Measurements from ENCODE around the gene ULK3.

The ULK3 gene

DNA sequence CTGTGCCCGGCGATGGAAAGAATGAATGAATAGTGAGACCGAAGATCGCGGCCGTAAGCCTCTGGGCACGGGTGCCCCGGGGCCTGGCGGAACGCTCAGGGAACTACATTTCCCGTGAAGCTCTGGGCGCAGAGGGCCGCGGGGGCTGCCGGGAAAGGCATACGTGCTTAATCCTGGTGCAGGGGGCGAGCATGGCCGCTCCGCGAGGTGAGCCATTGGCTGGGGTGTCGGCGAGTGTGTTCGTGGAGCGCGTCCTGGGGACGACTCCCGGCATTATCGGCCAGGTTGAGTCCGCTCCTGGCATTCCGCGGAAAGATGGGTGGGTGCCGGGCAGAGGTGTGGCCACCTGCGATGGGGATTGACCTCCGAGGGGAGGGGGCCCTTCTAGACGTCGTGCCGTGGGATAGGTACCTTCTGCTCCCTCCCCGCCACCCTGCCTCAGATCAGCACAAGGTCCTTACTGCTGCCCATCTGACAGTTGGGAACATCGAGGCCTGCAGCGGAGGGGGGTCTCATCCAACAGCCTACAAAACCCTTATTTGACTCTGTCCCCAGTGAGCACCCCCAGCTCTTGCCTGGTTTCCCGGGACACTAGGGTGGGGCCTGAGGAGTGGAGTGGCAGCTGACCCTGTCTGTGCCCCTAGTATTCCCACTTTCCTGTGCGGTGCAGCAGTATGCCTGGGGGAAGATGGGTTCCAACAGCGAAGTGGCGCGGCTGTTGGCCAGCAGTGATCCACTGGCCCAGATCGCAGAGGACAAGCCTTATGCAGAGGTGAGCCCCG lies 47.1 kb upstream of the ULK3 start, which contains the start of gene MPI (continued):
- TF ChIP-seq, protein P1, sequence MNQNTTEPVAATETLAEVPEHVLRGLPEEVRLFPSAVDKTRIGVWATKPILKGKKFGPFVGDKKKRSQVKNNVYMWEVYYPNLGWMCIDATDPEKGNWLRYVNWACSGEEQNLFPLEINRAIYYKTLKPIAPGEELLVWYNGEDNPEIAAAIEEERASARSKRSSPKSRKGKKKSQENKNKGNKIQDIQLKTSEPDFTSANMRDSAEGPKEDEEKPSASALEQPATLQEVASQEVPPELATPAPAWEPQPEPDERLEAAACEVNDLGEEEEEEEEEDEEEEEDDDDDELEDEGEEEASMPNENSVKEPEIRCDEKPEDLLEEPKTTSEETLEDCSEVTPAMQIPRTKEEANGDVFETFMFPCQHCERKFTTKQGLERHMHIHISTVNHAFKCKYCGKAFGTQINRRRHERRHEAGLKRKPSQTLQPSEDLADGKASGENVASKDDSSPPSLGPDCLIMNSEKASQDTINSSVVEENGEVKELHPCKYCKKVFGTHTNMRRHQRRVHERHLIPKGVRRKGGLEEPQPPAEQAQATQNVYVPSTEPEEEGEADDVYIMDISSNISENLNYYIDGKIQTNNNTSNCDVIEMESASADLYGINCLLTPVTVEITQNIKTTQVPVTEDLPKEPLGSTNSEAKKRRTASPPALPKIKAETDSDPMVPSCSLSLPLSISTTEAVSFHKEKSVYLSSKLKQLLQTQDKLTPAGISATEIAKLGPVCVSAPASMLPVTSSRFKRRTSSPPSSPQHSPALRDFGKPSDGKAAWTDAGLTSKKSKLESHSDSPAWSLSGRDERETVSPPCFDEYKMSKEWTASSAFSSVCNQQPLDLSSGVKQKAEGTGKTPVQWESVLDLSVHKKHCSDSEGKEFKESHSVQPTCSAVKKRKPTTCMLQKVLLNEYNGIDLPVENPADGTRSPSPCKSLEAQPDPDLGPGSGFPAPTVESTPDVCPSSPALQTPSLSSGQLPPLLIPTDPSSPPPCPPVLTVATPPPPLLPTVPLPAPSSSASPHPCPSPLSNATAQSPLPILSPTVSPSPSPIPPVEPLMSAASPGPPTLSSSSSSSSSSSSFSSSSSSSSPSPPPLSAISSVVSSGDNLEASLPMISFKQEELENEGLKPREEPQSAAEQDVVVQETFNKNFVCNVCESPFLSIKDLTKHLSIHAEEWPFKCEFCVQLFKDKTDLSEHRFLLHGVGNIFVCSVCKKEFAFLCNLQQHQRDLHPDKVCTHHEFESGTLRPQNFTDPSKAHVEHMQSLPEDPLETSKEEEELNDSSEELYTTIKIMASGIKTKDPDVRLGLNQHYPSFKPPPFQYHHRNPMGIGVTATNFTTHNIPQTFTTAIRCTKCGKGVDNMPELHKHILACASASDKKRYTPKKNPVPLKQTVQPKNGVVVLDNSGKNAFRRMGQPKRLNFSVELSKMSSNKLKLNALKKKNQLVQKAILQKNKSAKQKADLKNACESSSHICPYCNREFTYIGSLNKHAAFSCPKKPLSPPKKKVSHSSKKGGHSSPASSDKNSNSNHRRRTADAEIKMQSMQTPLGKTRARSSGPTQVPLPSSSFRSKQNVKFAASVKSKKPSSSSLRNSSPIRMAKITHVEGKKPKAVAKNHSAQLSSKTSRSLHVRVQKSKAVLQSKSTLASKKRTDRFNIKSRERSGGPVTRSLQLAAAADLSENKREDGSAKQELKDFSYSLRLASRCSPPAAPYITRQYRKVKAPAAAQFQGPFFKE (tag by site-specific recombination; IDR thresholded peaks at IDR 0.05; ENCODE audit: borderline replicate concordance) = peak; percentile 98
- peak; percentile 95 for TF ChIP-seq ZNF391 (tag by site-specific recombination; IDR thresholded peaks at IDR 0.05; ENCODE audit: borderline replicate concordance, low read depth)
- TF ChIP-seq KLF16 (tag by site-specific recombination; IDR thresholded peaks at IDR 0.05) = peak; percentile 89
- TF ChIP-seq, protein P2, sequence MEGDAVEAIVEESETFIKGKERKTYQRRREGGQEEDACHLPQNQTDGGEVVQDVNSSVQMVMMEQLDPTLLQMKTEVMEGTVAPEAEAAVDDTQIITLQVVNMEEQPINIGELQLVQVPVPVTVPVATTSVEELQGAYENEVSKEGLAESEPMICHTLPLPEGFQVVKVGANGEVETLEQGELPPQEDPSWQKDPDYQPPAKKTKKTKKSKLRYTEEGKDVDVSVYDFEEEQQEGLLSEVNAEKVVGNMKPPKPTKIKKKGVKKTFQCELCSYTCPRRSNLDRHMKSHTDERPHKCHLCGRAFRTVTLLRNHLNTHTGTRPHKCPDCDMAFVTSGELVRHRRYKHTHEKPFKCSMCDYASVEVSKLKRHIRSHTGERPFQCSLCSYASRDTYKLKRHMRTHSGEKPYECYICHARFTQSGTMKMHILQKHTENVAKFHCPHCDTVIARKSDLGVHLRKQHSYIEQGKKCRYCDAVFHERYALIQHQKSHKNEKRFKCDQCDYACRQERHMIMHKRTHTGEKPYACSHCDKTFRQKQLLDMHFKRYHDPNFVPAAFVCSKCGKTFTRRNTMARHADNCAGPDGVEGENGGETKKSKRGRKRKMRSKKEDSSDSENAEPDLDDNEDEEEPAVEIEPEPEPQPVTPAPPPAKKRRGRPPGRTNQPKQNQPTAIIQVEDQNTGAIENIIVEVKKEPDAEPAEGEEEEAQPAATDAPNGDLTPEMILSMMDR (tag by site-specific recombination; IDR thresholded peaks at IDR 0.05) = peak; percentile 52
- TF ChIP-seq, protein P3, sequence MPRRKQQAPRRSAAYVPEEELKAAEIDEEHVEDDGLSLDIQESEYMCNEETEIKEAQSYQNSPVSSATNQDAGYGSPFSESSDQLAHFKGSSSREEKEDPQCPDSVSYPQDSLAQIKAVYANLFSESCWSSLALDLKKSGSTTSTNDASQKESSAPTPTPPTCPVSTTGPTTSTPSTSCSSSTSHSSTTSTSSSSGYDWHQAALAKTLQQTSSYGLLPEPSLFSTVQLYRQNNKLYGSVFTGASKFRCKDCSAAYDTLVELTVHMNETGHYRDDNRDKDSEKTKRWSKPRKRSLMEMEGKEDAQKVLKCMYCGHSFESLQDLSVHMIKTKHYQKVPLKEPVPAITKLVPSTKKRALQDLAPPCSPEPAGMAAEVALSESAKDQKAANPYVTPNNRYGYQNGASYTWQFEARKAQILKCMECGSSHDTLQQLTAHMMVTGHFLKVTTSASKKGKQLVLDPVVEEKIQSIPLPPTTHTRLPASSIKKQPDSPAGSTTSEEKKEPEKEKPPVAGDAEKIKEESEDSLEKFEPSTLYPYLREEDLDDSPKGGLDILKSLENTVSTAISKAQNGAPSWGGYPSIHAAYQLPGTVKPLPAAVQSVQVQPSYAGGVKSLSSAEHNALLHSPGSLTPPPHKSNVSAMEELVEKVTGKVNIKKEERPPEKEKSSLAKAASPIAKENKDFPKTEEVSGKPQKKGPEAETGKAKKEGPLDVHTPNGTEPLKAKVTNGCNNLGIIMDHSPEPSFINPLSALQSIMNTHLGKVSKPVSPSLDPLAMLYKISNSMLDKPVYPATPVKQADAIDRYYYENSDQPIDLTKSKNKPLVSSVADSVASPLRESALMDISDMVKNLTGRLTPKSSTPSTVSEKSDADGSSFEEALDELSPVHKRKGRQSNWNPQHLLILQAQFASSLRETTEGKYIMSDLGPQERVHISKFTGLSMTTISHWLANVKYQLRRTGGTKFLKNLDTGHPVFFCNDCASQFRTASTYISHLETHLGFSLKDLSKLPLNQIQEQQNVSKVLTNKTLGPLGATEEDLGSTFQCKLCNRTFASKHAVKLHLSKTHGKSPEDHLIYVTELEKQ (tag by site-specific recombination; IDR thresholded peaks at IDR 0.05; ENCODE audit: borderline replicate concordance) = no peak; the same call in 1 of the 2 replicates
- TF ChIP-seq, protein P4, sequence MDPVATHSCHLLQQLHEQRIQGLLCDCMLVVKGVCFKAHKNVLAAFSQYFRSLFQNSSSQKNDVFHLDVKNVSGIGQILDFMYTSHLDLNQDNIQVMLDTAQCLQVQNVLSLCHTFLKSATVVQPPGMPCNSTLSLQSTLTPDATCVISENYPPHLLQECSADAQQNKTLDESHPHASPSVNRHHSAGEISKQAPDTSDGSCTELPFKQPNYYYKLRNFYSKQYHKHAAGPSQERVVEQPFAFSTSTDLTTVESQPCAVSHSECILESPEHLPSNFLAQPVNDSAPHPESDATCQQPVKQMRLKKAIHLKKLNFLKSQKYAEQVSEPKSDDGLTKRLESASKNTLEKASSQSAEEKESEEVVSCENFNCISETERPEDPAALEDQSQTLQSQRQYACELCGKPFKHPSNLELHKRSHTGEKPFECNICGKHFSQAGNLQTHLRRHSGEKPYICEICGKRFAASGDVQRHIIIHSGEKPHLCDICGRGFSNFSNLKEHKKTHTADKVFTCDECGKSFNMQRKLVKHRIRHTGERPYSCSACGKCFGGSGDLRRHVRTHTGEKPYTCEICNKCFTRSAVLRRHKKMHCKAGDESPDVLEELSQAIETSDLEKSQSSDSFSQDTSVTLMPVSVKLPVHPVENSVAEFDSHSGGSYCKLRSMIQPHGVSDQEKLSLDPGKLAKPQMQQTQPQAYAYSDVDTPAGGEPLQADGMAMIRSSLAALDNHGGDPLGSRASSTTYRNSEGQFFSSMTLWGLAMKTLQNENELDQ (tag by site-specific recombination; IDR thresholded peaks at IDR 0.05; ENCODE audit: low read depth) = no peak
- TF ChIP-seq ZNF433 (tag by site-specific recombination; IDR thresholded peaks at IDR 0.05; ENCODE audit: low read depth) = no peak
- TF ChIP-seq, protein P5, sequence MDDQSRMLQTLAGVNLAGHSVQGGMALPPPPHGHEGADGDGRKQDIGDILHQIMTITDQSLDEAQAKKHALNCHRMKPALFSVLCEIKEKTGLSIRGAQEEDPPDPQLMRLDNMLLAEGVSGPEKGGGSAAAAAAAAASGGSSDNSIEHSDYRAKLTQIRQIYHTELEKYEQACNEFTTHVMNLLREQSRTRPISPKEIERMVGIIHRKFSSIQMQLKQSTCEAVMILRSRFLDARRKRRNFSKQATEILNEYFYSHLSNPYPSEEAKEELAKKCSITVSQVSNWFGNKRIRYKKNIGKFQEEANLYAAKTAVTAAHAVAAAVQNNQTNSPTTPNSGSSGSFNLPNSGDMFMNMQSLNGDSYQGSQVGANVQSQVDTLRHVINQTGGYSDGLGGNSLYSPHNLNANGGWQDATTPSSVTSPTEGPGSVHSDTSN (CRISPR knock-in tag; IDR thresholded peaks at IDR 0.05) = no peak
- TF ChIP-seq SETDB1 (IDR thresholded peaks at IDR 0.05; ENCODE audit: insufficient read length, low read length) = no peak
- no peak for TF ChIP-seq ZNF768 (tag by site-specific recombination; IDR thresholded peaks at IDR 0.05)
- peak; percentile 73; the same call in 1 of the 2 replicates for TF ChIP-seq ZNF837 (tag by site-specific recombination; IDR thresholded peaks at IDR 0.05)
- TF ChIP-seq GLI2 (tag by site-specific recombination; IDR thresholded peaks at IDR 0.05; ENCODE audit: borderline replicate concordance, low read depth) = no peak; the same call in 1 of the 2 replicates
- TF ChIP-seq ZSCAN23 (tag by site-specific recombination; IDR thresholded peaks at IDR 0.05) = peak; percentile 91; the same call in 1 of the 2 replicates
- peak; percentile 74; the same call in 1 of the 2 replicates for TF ChIP-seq KLF7 (tag by site-specific recombination; IDR thresholded peaks at IDR 0.05; ENCODE audit: borderline replicate concordance)
- no peak for TF ChIP-seq ZNF548 (tag by site-specific recombination; IDR thresholded peaks at IDR 0.05)
- TF ChIP-seq KLF8 (tag by site-specific recombination; IDR thresholded peaks at IDR 0.05) = peak; percentile 92
- no peak for TF ChIP-seq ZNF571 (tag by site-specific recombination; IDR thresholded peaks at IDR 0.05)
- TF ChIP-seq ZNF626 (tag by site-specific recombination; IDR thresholded peaks at IDR 0.05) = no peak
- TF ChIP-seq, protein P6, sequence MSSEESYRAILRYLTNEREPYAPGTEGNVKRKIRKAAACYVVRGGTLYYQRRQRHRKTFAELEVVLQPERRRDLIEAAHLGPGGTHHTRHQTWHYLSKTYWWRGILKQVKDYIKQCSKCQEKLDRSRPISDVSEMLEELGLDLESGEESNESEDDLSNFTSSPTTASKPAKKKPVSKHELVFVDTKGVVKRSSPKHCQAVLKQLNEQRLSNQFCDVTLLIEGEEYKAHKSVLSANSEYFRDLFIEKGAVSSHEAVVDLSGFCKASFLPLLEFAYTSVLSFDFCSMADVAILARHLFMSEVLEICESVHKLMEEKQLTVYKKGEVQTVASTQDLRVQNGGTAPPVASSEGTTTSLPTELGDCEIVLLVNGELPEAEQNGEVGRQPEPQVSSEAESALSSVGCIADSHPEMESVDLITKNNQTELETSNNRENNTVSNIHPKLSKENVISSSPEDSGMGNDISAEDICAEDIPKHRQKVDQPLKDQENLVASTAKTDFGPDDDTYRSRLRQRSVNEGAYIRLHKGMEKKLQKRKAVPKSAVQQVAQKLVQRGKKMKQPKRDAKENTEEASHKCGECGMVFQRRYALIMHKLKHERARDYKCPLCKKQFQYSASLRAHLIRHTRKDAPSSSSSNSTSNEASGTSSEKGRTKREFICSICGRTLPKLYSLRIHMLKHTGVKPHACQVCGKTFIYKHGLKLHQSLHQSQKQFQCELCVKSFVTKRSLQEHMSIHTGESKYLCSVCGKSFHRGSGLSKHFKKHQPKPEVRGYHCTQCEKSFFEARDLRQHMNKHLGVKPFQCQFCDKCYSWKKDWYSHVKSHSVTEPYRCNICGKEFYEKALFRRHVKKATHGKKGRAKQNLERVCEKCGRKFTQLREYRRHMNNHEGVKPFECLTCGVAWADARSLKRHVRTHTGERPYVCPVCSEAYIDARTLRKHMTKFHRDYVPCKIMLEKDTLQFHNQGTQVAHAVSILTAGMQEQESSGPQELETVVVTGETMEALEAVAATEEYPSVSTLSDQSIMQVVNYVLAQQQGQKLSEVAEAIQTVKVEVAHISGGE (tag by site-specific recombination; conservative IDR thresholded peaks at IDR 0.05; ENCODE audit: low read depth) = peak; percentile 41; the same call in 1 of the 2 replicates
